Activated naive CD8-positive, alpha-beta T cell treated with anti-CD3 and anti-CD28 coated beads, Interleukin-2, amount 50 U/mL, for 24 hours (primary cell): Measurements from ENCODE around the gene PTPRN2.

ENCODE experiments used
- ATAC-seq: fragments of 150-1000 bp; cut with Tn5 transposase; one replicate; pipeline ENCODE4 v1.10.0; 2021
- DNase-seq: peaks from one replicate; pipeline ENCODE4 v3.0.0; 2021
- H3K27ac Mint-ChIP-seq: one replicate; pipeline ENCODE4 v1.8.0; 2021; ENCODE audit warnings: mild to moderate bottlenecking, mixed read lengths
- H3K27me3 Mint-ChIP-seq: one replicate; pipeline ENCODE4 v1.8.0; 2021; ENCODE audit warnings: mixed read lengths
- H3K36me3 Mint-ChIP-seq: one replicate; pipeline ENCODE4 v1.8.0; 2021; ENCODE audit warnings: low read depth, mixed read lengths
- H3K4me1 Mint-ChIP-seq: one replicate; pipeline ENCODE4 v1.8.0; 2021; ENCODE audit warnings: mixed read lengths
- H3K4me3 Mint-ChIP-seq: one replicate; pipeline ENCODE4 v1.8.0; 2021; ENCODE audit warnings: mild to moderate bottlenecking, moderate library complexity, mixed read lengths
- H3K9me3 Mint-ChIP-seq: one replicate; pipeline ENCODE4 v1.8.0; 2021; ENCODE audit warnings: mixed read lengths

PTPRN2 gene

GRCh38 chr7:158372400-158373342 lies 215.0 kb downstream of the PTPRN2 start:
- H3K4me3 Mint-ChIP-seq: no peak overlapping the region
- no peak for DNase-seq
- no peak overlapping the region for H3K27ac Mint-ChIP-seq
- peaks cover 6% of the 10 kb centered on the region for H3K4me1 Mint-ChIP-seq
- peaks cover 3% of the 10 kb centered on the region for H3K27me3 Mint-ChIP-seq
- no peak for ATAC-seq
- no peaks in the 10 kb centered on the region for H3K9me3 Mint-ChIP-seq
- no peaks in the 10 kb centered on the region for H3K36me3 Mint-ChIP-seq

GRCh38 chr7:158371856-158372255 lies 215.8 kb downstream of the PTPRN2 start:
- Mint-ChIP-seq H3K4me1 (peaks cover 4% of the 10 kb centered on the region), H3K36me3 (no peaks in the 10 kb centered on the region), H3K9me3 (no peaks in the 10 kb centered on the region), H3K27ac (no peak overlapping the region), H3K4me3 (no peak overlapping the region), H3K27me3 (peaks cover 3% of the 10 kb centered on the region)
- DNase-seq (no peak), ATAC-seq (no peak)

DNA sequence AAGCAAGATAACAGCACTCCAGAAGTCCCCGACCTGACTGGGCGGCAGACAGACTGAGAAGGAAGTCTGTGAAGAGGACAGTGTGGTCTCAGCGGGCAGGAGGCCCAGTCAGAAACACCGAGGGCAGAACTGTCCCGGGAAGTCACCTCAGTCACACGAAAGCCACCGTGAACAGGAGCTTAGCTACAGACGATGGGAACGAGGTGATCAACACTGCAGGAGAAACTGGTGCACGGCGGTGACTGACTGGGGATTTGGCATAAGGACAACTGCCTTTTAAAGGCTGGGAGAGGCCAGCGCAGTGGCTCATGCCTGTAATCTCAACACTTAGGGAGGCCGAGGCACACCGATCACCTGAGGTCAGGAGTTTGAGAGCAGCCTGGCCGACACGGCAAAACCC lies 217.8 kb downstream of the PTPRN2 start:
- ATAC-seq (no peak), DNase-seq (no peak)
- H3K4me1 Mint-ChIP-seq: no peaks in the 10 kb centered on the region
- peaks cover 3% of the 10 kb centered on the region for H3K27me3 Mint-ChIP-seq
- H3K4me3 Mint-ChIP-seq: no peak overlapping the region
- H3K27ac Mint-ChIP-seq: no peak overlapping the region
- H3K9me3 Mint-ChIP-seq: no peaks in the 10 kb centered on the region
- no peaks in the 10 kb centered on the region for H3K36me3 Mint-ChIP-seq

- H3K36me3 Mint-ChIP-seq: no peaks in the 10 kb centered on the region
- ATAC-seq (no peak), DNase-seq (no peak)
- peaks cover 2% of the 10 kb centered on the region for H3K27me3 Mint-ChIP-seq
- H3K9me3 Mint-ChIP-seq: no peaks in the 10 kb centered on the region
- H3K4me1 Mint-ChIP-seq: no peaks in the 10 kb centered on the region
- no peak overlapping the region for H3K27ac Mint-ChIP-seq
- no peak overlapping the region for H3K4me3 Mint-ChIP-seq
Measured at GRCh38 chr7:158369290-158369689, 218.3 kb downstream of the PTPRN2 start.

GRCh38 chr7:158368449-158368848 lies 219.2 kb downstream of the PTPRN2 start:
- DNase-seq (no peak), ATAC-seq (no peak)
- Mint-ChIP-seq H3K4me3 (no peak overlapping the region), H3K4me1 (no peaks in the 10 kb centered on the region), H3K27ac (no peak overlapping the region), H3K36me3 (no peaks in the 10 kb centered on the region), H3K27me3 (no peaks in the 10 kb centered on the region), H3K9me3 (no peaks in the 10 kb centered on the region)

GRCh38 chr7:158367634-158367982 lies 220.0 kb downstream of the PTPRN2 start:
- Mint-ChIP-seq H3K4me1 (no peaks in the 10 kb centered on the region), H3K27ac (no peak overlapping the region), H3K4me3 (no peak overlapping the region), H3K36me3 (no peaks in the 10 kb centered on the region), H3K9me3 (no peaks in the 10 kb centered on the region), H3K27me3 (no peaks in the 10 kb centered on the region)
- ATAC-seq: no peak
- DNase-seq: no peak

- no peak for DNase-seq
- Mint-ChIP-seq H3K9me3 (no peaks in the 10 kb centered on the region), H3K4me3 (no peak overlapping the region), H3K36me3 (no peaks in the 10 kb centered on the region), H3K27me3 (no peaks in the 10 kb centered on the region), H3K27ac (no peak overlapping the region), H3K4me1 (no peaks in the 10 kb centered on the region)
- ATAC-seq: no peak
Measured at GRCh38 chr7:158366916-158367633, 220.5 kb downstream of the PTPRN2 start.

GRCh38 chr7:158366346-158366745 lies 221.3 kb downstream of the PTPRN2 start:
- H3K36me3 Mint-ChIP-seq: no peaks in the 10 kb centered on the region
- ATAC-seq: no peak
- H3K27me3 Mint-ChIP-seq: no peaks in the 10 kb centered on the region
- no peak overlapping the region for H3K4me3 Mint-ChIP-seq
- H3K4me1 Mint-ChIP-seq: no peaks in the 10 kb centered on the region
- H3K9me3 Mint-ChIP-seq: no peaks in the 10 kb centered on the region
- DNase-seq: no peak
- no peak overlapping the region for H3K27ac Mint-ChIP-seq

DNA sequence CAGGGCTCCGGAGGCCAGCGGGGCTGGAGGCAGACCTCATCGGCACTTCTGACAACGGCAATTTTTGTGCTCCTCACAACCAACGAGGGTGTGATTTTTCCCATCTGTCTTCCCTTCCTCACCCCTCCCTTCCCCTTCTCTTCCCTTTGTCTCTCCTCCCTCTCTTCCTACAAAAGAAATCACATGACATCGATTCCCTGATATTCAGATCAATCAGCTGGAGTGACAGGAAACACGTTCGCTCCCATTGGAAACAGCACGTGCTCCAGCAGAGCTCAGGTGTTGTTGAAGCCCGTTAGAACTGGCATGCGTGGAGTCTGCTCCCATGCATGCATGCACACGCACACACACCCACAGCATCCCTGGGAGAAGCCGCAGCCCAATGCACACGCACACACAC lies 222.4 kb downstream of the PTPRN2 start:
- Mint-ChIP-seq H3K4me1 (no peaks in the 10 kb centered on the region), H3K4me3 (no peak overlapping the region), H3K27me3 (no peaks in the 10 kb centered on the region), H3K27ac (no peak overlapping the region), H3K36me3 (no peaks in the 10 kb centered on the region), H3K9me3 (no peaks in the 10 kb centered on the region)
- DNase-seq: no peak
- no peak for ATAC-seq

DNA sequence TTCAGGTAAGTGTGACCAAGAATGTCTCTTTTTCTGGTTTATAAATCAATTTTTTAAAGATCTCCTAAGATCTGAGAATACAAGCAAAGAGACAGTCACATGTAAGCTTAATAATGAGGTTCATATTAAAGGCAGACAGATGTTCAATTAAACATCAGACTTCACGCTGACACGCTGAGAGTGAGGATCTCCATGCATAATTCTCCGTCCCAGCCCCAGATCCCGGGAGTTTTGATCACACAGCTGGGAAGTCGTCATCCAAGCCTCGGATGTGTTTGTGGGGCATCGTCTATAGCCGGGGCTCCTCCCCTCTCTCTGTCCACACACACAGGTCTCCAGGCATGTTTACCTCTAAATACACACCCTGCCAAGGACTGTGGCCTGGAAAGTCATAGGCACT lies 223.2 kb downstream of the PTPRN2 start:
- H3K4me1 Mint-ChIP-seq: no peaks in the 10 kb centered on the region
- H3K27ac Mint-ChIP-seq: no peak overlapping the region
- no peaks in the 10 kb centered on the region for H3K36me3 Mint-ChIP-seq
- H3K4me3 Mint-ChIP-seq: no peak overlapping the region
- ATAC-seq (no peak), DNase-seq (no peak)
- H3K9me3 Mint-ChIP-seq: no peaks in the 10 kb centered on the region
- H3K27me3 Mint-ChIP-seq: no peaks in the 10 kb centered on the region

DNA sequence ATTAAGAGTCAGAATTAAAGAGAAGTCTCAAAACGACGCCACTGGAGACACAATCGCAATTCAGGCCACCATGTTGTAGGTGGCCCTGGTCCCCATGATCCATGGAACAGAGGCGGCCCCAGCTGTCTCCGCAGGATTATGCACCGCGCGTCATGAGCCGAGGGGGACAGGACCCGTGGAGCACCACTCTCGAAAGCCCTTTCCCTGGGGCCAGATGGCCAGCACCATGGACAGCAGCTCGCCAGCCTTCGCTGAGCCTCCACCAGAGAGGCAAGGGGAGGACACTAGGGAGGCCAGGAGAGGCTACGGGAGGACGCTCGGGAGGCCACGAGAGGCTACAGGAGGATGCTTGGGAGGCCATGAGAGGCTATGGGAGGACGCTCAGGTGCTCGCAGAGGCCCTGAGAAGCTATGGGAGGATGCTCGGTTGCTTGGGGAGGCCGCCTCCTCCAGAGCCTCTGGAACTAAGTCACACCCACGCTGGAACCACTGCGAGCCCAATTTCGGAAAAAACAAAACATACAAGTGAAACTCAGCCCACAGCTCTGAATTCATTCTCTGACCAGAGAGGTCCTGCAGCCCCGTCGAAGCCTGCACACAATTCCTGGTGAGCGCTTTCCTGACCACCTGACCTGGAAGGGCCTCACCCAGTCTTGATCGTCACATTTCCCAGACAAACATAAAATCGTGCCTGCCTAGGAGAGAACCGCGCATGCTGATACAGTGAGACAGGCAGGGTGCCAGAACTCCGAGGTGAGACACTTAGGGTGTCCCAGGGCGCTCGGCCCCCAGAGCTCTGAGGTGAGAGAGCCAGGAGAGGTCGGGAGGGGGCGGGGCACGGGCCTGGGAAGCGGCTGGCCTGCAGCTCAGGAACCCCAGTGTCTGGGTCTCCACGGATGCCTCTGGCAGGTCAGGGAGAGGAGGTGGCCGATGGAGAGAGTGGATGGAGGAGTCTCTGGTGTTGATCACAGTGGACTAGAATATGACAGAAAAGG lies 224.4 kb downstream of the PTPRN2 start:
- no peaks in the 10 kb centered on the region for H3K27me3 Mint-ChIP-seq
- ATAC-seq: no peak
- DNase-seq: no peak

DNA sequence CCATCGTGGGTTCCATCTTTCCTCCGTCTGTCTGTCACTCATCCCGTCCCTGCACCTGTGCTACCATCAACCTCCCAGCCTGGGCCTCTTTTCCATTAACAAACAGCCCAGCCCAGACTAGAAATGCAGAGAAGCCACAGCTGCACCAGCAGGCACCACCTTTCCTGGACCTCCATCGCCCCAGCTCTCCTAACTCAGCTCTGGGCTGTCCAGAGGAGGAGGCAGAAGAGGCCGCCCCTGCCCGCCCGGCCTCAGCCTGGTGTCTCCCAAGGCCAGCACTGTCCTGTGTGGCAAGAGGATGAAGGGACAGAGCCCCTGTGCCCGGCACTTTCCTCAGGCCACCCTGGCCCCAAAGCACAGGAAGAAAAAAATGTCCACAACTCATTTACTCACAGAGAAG lies 225.6 kb downstream of the PTPRN2 start:
- no peaks in the 10 kb centered on the region for H3K36me3 Mint-ChIP-seq
- H3K27ac Mint-ChIP-seq: no peak overlapping the region
- H3K4me1 Mint-ChIP-seq: no peaks in the 10 kb centered on the region
- H3K4me3 Mint-ChIP-seq: no peak overlapping the region
- ATAC-seq (no peak), DNase-seq (no peak)
- H3K9me3 Mint-ChIP-seq: no peaks in the 10 kb centered on the region
- H3K27me3 Mint-ChIP-seq: no peaks in the 10 kb centered on the region

More for the DNA sequence above, 224.4 kb downstream of the PTPRN2 start:
- no peaks in the 10 kb centered on the region for H3K36me3 Mint-ChIP-seq
- no peaks in the 10 kb centered on the region for H3K9me3 Mint-ChIP-seq
- no peaks in the 10 kb centered on the region for H3K4me1 Mint-ChIP-seq
- no peak overlapping the region for H3K27ac Mint-ChIP-seq
- no peak overlapping the region for H3K4me3 Mint-ChIP-seq

DNA sequence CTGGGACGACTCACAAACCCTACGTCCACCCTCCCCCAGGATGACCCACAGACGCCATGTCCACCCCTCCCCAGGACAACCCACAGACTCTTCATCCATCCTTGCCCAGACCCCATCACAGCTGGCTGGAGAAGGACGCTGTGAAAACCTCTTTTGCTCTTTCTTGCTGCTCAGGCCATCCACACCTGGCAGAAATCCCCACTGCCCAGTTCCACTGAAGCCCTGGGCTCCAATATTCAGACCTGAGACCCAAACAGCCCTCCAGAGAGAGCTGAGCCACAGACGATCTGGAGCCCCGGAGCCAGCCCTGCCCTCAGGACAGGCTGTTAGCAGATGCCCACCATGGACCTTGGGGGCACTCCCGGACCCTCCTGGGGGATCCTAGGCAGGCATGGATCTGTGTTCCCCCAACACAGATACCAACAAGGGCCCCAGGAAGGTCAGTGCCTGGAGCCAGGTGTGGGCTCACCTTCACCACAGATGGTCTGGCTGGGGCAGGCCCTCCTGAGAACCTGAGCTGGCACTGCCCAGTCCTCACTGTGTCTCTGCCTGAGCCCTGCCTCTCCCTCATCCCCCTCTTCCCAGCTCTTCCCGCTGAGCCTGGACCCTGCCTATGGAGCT lies 226.2 kb downstream of the PTPRN2 start:
- Mint-ChIP-seq H3K27me3 (no peaks in the 10 kb centered on the region), H3K36me3 (no peaks in the 10 kb centered on the region), H3K4me1 (no peaks in the 10 kb centered on the region), H3K27ac (no peak overlapping the region), H3K9me3 (no peaks in the 10 kb centered on the region), H3K4me3 (no peak overlapping the region)
- DNase-seq (no peak), ATAC-seq (no peak)
